ENCODE data around the gene WDR45B.

- no peak for TF ChIP-seq CTCF (conservative IDR thresholded peaks at IDR 0.05; ENCODE audit: low read length)
- TF ChIP-seq EZH2phosphoT487 (IDR thresholded peaks at IDR 0.05; ENCODE audit: borderline replicate concordance, low read depth, low read length): no peak
Observed at GRCh38 chr17:82590216-82590615, 58.0 kb downstream of the WDR45B start.
